GM12801 (cell line): ENCODE results near the gene MS4A13.

ENCODE experiments used
- TF ChIP-seq, protein P1 (sequence below): IDR thresholded peaks from one replicate; pipeline ENCODE4 v1.5.1; 2011; ENCODE audit warnings: control low read depth; ENCODE audit not compliant: insufficient read length; ENCODE audit errors: extremely low read depth

The MS4A13 gene

DNA sequence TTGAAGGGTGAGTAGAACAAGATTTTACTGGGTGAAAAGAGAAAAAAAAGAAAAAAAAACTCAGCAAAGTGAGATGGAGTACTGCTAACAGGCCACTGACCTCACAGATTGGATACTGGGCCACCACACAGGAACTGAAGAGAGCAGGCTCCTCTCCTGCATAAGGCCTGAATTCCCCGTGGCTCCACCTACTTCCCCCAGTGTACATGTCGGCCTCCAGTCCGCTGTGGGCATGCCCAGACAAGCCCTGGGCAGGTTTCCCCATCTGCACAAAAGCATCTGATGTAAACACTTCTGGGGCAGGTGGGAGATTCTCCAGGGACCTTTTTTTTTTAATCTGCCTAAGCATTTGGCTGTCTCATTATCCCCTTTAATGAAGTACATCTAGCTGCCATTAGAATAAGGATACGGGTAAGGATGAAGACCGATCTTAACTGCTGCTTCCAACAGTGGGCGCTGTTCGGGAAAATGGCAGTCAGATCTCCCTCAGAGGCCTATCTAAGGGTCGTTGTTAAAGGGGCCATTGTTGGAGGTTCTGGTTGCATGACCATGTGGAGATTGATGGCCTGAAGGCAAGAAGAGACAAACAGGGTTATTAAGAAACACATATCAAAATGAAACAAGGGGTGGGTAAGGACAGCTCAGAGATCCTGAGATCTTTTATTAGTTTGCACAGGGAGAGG, 48.5 kb downstream of the MS4A13 start:
- TF ChIP-seq, protein P1, sequence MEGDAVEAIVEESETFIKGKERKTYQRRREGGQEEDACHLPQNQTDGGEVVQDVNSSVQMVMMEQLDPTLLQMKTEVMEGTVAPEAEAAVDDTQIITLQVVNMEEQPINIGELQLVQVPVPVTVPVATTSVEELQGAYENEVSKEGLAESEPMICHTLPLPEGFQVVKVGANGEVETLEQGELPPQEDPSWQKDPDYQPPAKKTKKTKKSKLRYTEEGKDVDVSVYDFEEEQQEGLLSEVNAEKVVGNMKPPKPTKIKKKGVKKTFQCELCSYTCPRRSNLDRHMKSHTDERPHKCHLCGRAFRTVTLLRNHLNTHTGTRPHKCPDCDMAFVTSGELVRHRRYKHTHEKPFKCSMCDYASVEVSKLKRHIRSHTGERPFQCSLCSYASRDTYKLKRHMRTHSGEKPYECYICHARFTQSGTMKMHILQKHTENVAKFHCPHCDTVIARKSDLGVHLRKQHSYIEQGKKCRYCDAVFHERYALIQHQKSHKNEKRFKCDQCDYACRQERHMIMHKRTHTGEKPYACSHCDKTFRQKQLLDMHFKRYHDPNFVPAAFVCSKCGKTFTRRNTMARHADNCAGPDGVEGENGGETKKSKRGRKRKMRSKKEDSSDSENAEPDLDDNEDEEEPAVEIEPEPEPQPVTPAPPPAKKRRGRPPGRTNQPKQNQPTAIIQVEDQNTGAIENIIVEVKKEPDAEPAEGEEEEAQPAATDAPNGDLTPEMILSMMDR: no peak

DNA sequence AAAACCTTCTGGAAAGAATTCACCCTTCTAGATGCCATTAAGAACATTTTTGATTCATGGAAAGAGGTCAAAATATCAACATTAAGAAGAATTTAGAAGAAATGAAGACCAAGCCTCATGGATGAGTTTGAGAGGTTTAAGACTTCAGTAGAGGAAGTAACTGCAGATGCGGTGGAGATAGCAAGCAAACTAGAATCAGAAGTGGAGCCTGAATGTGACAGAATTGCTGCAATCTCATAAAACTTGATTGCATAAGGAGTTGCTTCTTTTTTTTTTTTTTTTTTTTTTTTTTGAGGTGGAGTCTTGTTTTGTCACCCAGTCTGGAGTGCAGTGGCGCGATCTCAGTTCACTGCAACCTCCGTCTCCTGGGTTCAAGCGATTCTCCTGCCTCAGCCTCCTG, 51.6 kb downstream of the MS4A13 start:
- TF ChIP-seq, protein P1: no peak

DNA sequence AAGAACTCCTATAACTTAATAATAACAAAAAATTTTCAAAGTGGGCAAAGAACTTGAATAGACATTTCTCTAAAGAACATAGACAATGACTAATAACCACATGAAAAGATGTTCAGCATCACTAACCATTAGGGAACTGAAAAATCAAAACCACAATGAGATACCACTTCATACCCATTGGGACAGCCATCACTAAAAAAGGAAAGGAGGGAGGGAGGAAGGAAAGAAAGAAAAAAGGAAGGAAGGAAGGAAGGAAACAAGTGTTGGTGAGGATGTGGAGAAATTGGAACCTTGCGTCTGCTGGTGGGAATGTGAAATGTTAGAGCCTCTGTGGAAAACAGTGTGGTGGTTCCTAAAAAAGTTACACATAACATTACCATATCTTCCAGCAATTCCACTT, 55.8 kb downstream of the MS4A13 start:
- TF ChIP-seq, protein P1: no peak

DNA sequence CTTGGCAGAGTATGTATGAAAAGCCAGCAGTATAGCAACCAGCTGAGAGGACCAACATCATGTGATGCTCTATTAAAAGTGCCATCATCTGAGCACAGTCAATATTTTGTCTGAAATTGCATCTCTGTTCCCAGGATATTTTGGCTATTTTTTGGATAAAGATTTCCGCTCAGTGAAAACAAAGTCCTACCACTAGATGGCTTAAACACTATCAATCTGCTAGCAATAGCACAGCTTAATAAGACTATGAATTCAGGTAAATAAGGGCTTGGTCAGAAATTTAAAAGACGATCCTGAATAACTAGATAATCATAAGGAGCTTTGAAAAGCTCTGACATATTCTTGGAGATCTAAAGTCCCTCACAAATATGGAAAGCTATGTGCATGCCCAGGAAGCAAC, 74.4 kb downstream of the MS4A13 start:
- TF ChIP-seq, protein P1: no peak
